H9 (cell line): Measurements from ENCODE around the gene HAPLN1. TPM values are rescaled to one million over a fixed set of nuclear protein-coding genes. Genes with fewer than 3 reads are reported as not detected.

ENCODE experiments used
- DNase-seq: peaks from one replicate; pipeline ENCODE4 v3.0.0-alpha.2; 2017
- H2AFZ ChIP-seq: one replicate; pipeline ENCODE4 v1.6.1; 2013; ENCODE audit warnings: mild to moderate bottlenecking, low read length, control low read depth, moderate library complexity
- H2AK5ac ChIP-seq: 2 replicates; pipeline ENCODE4 v1.6.1; 2013; ENCODE audit warnings: low read length, control low read depth, mixed read lengths; ENCODE audit not compliant: insufficient read length
- H2BK120ac ChIP-seq: one replicate; pipeline ENCODE4 v1.6.1; 2013; ENCODE audit warnings: low read depth, mild to moderate bottlenecking, low read length, control low read depth, inconsistent platforms; ENCODE audit not compliant: poor library complexity, severe bottlenecking
- H2BK12ac ChIP-seq: 2 replicates; pipeline ENCODE4 v1.6.1; 2013; ENCODE audit warnings: low read length, control low read depth, mixed read lengths, low read depth; ENCODE audit not compliant: insufficient read length
- H2BK15ac ChIP-seq: 2 replicates; pipeline ENCODE4 v1.6.1; 2013; ENCODE audit warnings: low read depth, low read length, control low read depth
- H2BK20ac ChIP-seq: one replicate; pipeline ENCODE4 v1.6.1; 2013; ENCODE audit warnings: low read depth, mild to moderate bottlenecking, low read length, control low read depth, inconsistent platforms; ENCODE audit not compliant: poor library complexity, severe bottlenecking
- H2BK5ac ChIP-seq: 2 replicates; pipeline ENCODE4 v1.6.1; 2013; ENCODE audit warnings: low read length, control low read depth, mixed read lengths; ENCODE audit not compliant: insufficient read length
- H3K14ac ChIP-seq: 2 replicates; pipeline ENCODE4 v1.6.1; 2013; ENCODE audit warnings: low read length, control low read depth; ENCODE audit not compliant: insufficient read depth
- H3K18ac ChIP-seq: 2 replicates; pipeline ENCODE4 v1.6.1; 2013; ENCODE audit warnings: low read depth, mild to moderate bottlenecking, mixed read lengths, low read length, control low read depth; ENCODE audit not compliant: insufficient read length
- H3K23ac ChIP-seq: 2 replicates; pipeline ENCODE4 v1.6.1; 2013; ENCODE audit warnings: low read length, control low read depth, mixed read lengths, low read depth; ENCODE audit not compliant: insufficient read length
- H3K23me2 ChIP-seq: 2 replicates; pipeline ENCODE4 v1.6.1; 2013; ENCODE audit warnings: low read depth, mild to moderate bottlenecking, mixed read lengths, low read length, control low read depth; ENCODE audit not compliant: insufficient read length, poor library complexity, severe bottlenecking
- H3K27ac ChIP-seq: 2 replicates; pipeline ENCODE4 v1.5.1; 2013; ENCODE audit warnings: low read length, control low read depth, mixed read lengths, low read depth; ENCODE audit not compliant: insufficient read length
- H3K27me3 ChIP-seq: 2 replicates; pipeline ENCODE4 v1.6.1; 2013; ENCODE audit warnings: low read length, control low read depth, inconsistent platforms; ENCODE audit not compliant: insufficient read depth
- H3K4ac ChIP-seq: 2 replicates; pipeline ENCODE4 v1.6.1; 2013; ENCODE audit warnings: low read depth, mild to moderate bottlenecking, control low read depth, inconsistent platforms, low read length, moderate library complexity
- H3K4me1 ChIP-seq: 2 replicates; pipeline ENCODE4 v1.6.1; 2013; ENCODE audit warnings: low read length, control low read depth, inconsistent platforms; ENCODE audit not compliant: insufficient read depth
- H3K4me2 ChIP-seq: 2 replicates; pipeline ENCODE4 v1.6.1; 2013; ENCODE audit warnings: low read length, control low read depth, mixed read lengths; ENCODE audit not compliant: insufficient read length, insufficient read depth
- H3K56ac ChIP-seq: 2 replicates; pipeline ENCODE4 v1.6.1; 2013; ENCODE audit warnings: low read depth, mild to moderate bottlenecking, mixed read lengths, low read length, control low read depth; ENCODE audit not compliant: insufficient read length
- H3K79me1 ChIP-seq: 2 replicates; pipeline ENCODE4 v1.6.1; 2013; ENCODE audit warnings: low read depth, mild to moderate bottlenecking, moderate library complexity, low read length, control low read depth, inconsistent platforms; ENCODE audit not compliant: insufficient read depth, poor library complexity, severe bottlenecking
- H3K79me2 ChIP-seq: 2 replicates; pipeline ENCODE4 v1.6.1; 2013; ENCODE audit warnings: low read length, control low read depth, inconsistent platforms; ENCODE audit not compliant: insufficient read depth
- H3K9ac ChIP-seq: 2 replicates; pipeline ENCODE4 v1.6.1; 2013; ENCODE audit warnings: low read length, control low read depth, mixed read lengths; ENCODE audit not compliant: insufficient read length; ENCODE audit errors: extremely low read depth
- H3K9me3 ChIP-seq: one replicate; pipeline ENCODE4 v1.6.1; 2013; ENCODE audit warnings: low read depth, low read length, inconsistent platforms; ENCODE audit not compliant: control insufficient read depth
- H3T11ph ChIP-seq: one replicate; pipeline ENCODE4 v1.6.1; 2013; ENCODE audit warnings: mild to moderate bottlenecking, low read length, control low read depth, inconsistent platforms
- H4K20me1 ChIP-seq: one replicate; pipeline ENCODE4 v1.6.1; 2013; ENCODE audit not compliant: control insufficient read depth, insufficient read length, insufficient read depth
- H4K5ac ChIP-seq: 2 replicates; pipeline ENCODE4 v1.6.1; 2013; ENCODE audit warnings: low read depth, mild to moderate bottlenecking, mixed read lengths, low read length, control low read depth; ENCODE audit not compliant: insufficient read length
- H4K8ac ChIP-seq: replicated peaks from 2 replicates; pipeline ENCODE4 v1.6.1; 2013; ENCODE audit warnings: low read length, control low read depth, mixed read lengths, low read depth; ENCODE audit not compliant: insufficient read length
- H4K91ac ChIP-seq: 2 replicates; pipeline ENCODE4 v1.6.1; 2013; ENCODE audit warnings: low read depth, mild to moderate bottlenecking, moderate library complexity, mixed read lengths, low read length, control low read depth; ENCODE audit not compliant: insufficient read length
- H3K27ac Mint-ChIP-seq, 3 experiments: 2 replicates in 2 of 3; 3 replicates in 1 of 3; pipeline ENCODE4 v1.8.0; 2020 to 2021; ENCODE audit warnings: mixed read lengths in 3 of 3, mild to moderate bottlenecking in 1 of 3, moderate library complexity in 1 of 3
- H3K27me3 Mint-ChIP-seq: 2 replicates; pipeline ENCODE4 v1.8.0; 2021; ENCODE audit warnings: low read depth, mild to moderate bottlenecking, moderate library complexity, mixed read lengths
- H3K36me3 Mint-ChIP-seq, 3 experiments: 2 replicates in 2 of 3; 3 replicates in 1 of 3; pipeline ENCODE4 v1.8.0; 2020 to 2021; ENCODE audit warnings: low read depth in 3 of 3, mixed read lengths in 3 of 3; ENCODE audit not compliant: insufficient read depth in 1 of 3
- H3K4me1 Mint-ChIP-seq, 2 experiments: 2 replicates each; pipeline ENCODE4 v1.8.0; 2020; ENCODE audit warnings: mixed read lengths in 2 of 2
- H3K4me3 Mint-ChIP-seq, 2 experiments: 2 replicates in 1 of 2; 3 replicates in 1 of 2; pipeline ENCODE4 v1.8.0; 2020 to 2021; ENCODE audit warnings: mild to moderate bottlenecking in 2 of 2, mixed read lengths in 2 of 2, moderate library complexity in 1 of 2
- H3K9me3 Mint-ChIP-seq, 2 experiments: 2 replicates in 1 of 2; 3 replicates in 1 of 2; pipeline ENCODE4 v1.8.0; 2020; ENCODE audit warnings: mild to moderate bottlenecking in 2 of 2, mixed read lengths in 2 of 2, moderate library complexity in 1 of 2
- CTCF ChIP-seq: fragments of 200-600 bp; sonication (generic); conservative IDR thresholded peaks from 3 replicates; pipeline ENCODE4 v1.8.0; 2021; ENCODE audit warnings: antibody characterized with exemption, mild to moderate bottlenecking
- WGBS: extraction: QIAGEN DNeasy Blood & Tissue Kit; methylation state at CpG from one replicate; pipeline ENCODE4 v1.1.7; 2013; ENCODE audit warnings: missing lambda C conversion rate, low lambda C conversion rate, mixed read lengths; ENCODE audit not compliant: insufficient read length; ENCODE audit errors: extremely low coverage; 5-methylcytosine and 5-hydroxymethylcytosine counted together
- total RNA-seq: library from RNA; stranded (reverse); gene quantifications from 2 replicates; pipeline ENCODE4 v1.2.1, GENCODE V29; 2021

Gene HAPLN1
- total RNA-seq, 1 experiment from 2014 or later = 0.22 TPM

DNA sequence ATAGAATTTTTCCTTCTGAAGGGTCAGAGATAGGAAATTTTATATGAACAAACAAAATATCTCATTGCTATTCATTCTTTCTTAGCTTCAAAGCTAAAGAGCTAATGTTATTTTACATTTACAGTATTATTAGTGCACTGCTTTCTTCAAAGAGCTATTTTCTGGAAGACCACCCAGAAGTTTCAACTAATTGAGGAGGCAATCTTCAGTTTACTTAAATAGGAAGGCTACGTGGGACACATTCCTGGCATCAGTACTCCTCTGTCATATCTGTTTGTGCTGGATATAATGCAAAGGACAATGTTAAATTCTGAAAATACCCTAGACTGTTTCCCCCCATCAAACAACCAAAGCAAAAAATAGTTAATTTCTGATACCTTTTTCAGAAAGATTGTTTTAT, 30.8 kb downstream of the HAPLN1 start:
- no peak overlapping the region for H2AK5ac ChIP-seq
- H2BK15ac ChIP-seq = no peak overlapping the region
- H4K91ac ChIP-seq = no peak overlapping the region
- DNase-seq = no peak
- H3K4ac ChIP-seq = no peak overlapping the region
- Mint-ChIP-seq H3K9me3 (no peaks in the 10 kb centered on the region; a peak in 1 of 5 replicates), H3K36me3 (no peaks in the 10 kb centered on the region), H3K27me3 (no peaks in the 10 kb centered on the region; the same call in 1 of the 2 replicates), H3K4me1 (peaks cover 20 to 21% of the 10 kb centered on the region in 2 experiments), H3K4me3 (no peak overlapping the region), H3K27ac (no peak overlapping the region)
- no peak overlapping the region for H2BK120ac ChIP-seq
- no peak overlapping the region for H2AFZ ChIP-seq
- no peaks in the 10 kb centered on the region for H3K27me3 ChIP-seq
- H4K8ac ChIP-seq = no peak overlapping the region
- H2BK5ac ChIP-seq = no peak overlapping the region
- no peak overlapping the region for H3K4me2 ChIP-seq
- H4K5ac ChIP-seq = no peak overlapping the region
- H3K4me1 ChIP-seq = no peaks in the 10 kb centered on the region; the same call in 1 of the 2 replicates
- no peak overlapping the region for H2BK12ac ChIP-seq
- H3K23ac ChIP-seq = no peak overlapping the region
- no peaks in the 10 kb centered on the region for H3K23me2 ChIP-seq
- WGBS = no CpG with 5 or more reads among the region's 1 CpG
- H3K18ac ChIP-seq = no peak overlapping the region
- no peaks in the 10 kb centered on the region for H3K9me3 ChIP-seq
- H3K79me1 ChIP-seq = no peaks in the 10 kb centered on the region
- no peak overlapping the region for H3K14ac ChIP-seq
- H4K20me1 ChIP-seq = no peaks in the 10 kb centered on the region
- no peak overlapping the region for H3K9ac ChIP-seq
- H3K79me2 ChIP-seq = no peaks in the 10 kb centered on the region
- no peak for TF ChIP-seq CTCF
- no peak overlapping the region for H3K27ac ChIP-seq
- no peak overlapping the region for H3K56ac ChIP-seq
- no peak overlapping the region for H3T11ph ChIP-seq
- no peak overlapping the region for H2BK20ac ChIP-seq
